GM18511 (cell line): Measurements from ENCODE around the gene WT1.
A peak's percentile ranks its signal among the peaks of the same experiment; 100 is the strongest.

Experiments used
- ATAC-seq: cut with Tn5 transposase; IDR thresholded peaks from one replicate; pipeline ENCODE4 v1.9.1; 2021; ENCODE audit warnings: mild to moderate bottlenecking, moderate library complexity; ENCODE audit not compliant: unreplicated experiment

Gene WT1

DNA sequence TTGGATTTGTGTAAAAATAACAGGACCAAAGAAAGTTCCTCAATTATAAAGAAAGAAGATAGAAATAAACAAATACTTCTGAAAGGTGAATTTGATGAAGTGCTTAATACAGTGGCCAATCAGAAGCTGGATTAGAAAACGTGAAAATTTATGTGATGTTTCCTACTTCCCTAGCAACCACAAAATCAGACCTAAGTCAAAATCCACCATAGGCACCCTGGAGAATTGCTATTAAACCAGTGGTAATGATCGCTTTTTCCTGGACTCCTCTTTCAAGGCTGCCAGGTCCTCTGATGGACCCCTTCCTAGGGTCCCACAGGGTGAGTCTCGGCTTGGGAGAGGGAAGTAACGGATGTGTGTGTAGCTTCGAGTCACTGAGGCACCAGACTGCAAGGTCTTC lies 9.6 kb downstream of the WT1 start:
- no peak for ATAC-seq

DNA sequence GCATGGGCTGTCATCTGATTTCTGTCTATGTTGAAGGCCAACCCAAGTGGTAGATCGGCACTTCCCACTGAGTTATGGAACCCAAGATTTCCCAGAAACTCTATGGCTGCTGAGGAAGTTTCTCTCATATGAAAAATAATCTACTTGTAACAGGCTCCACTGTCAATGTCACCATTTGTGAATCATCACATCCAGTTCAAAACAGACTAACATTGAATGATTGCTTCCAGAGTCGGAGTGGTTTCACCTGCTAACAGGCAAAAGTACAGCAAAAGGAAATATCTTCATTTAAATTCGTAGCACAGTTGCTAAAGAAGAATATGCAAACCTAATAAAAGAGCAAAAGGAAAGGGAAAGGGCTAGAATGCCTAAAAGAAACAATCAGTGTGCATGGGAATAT lies 12.8 kb downstream of the WT1 start:
- ATAC-seq = no peak

DNA sequence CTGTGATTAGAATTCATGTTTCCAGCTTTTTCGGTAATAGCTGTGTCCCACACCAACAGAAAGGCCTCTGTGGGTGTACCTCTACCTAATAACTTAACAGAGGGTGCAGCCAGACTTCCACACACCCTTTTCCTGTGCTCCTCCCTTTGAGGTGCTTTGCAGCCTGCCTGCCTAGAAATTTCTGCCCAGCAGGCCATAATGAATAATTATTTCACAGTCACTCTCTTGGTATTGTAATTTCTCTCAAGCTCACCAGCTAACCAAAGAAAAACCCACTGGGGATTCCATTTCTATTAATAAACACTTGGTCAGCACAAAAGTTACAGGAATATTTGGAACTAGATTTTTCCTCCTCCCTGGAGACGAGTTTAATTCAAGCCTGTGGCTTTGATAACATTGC lies 13.3 kb downstream of the WT1 start:
- ATAC-seq = no peak

DNA sequence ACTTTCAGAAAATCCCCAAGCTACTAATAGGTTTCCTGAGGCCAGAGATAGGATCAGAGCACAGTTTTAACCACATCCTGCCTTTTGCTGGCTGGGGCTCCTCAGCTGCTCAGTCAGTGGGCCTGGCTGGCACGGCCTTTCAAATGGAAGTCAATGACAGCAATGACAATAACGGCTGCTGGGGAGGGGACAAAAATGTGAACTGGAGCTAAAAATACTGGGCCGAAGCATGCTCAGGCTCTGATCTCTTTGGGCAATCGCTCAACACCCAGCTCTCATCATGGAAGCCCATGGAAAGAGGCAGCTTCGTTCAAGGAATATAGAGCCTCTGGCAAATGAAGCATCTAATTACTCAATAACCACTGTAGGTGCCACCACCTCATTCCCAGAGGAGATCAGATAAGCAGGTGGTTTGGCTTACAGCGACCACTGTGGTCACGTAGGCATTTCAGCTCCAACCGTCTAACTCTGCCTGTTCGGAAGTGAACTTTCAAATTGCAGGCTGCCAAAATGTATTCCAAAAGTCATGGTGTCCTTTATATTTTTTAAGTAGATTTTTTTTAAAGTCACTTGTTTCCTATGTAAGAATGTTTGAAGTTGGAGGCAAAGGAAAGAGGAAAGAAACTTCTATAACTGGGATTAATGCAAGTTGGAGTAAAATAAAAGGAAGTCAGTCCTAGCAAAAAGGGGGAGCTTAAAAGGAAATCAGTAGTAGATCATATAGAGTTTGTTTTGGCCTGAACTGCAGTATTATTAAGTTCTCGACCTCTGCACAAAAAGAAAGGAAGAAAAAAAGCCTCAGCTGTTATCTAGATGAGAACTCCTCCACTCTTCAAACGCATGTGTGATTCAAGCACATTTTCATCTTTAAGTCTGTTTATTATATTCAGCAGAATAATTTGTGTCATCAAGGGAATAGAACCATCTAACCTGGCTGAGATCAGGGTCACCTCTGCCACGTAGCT lies 14.1 kb downstream of the WT1 start:
- ATAC-seq = peak; percentile 91

DNA sequence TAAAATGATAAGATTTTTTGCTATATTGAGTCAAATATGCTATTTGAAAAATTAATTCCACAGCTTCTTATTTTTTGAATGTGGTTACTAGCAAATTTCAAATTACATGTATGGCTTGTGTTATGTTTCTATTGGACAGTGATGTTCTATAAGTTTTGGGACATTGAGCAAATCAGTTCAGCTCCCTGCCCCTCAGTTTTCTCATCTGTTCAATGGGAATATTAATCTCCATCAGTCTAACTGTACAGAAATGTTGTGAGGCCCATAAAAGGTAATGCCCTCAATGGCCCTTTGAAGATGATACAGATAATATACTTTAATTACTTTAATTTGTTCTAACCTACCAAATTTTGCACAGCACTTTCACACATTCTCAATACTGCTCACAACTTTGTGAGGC lies 15.2 kb downstream of the WT1 start:
- ATAC-seq = no peak

DNA sequence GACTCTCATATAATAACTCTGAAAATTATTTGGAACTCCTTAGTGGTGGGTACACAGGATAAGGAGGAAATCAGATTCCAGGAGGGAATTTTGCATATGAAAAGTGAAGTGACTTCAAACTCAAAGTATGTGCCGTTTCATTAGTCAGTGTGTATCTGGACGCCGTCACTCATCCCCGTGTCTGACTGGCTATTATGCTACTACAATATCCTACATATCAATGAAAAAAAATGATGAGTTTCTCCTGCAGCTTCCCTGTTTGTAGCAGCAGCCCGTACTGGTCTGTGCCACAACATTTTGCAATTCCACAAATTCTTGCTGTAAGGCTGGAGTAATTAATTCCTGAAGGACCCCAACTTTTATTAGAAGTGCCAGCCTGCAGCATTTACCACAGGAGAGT lies 16.5 kb downstream of the WT1 start:
- no peak for ATAC-seq

DNA sequence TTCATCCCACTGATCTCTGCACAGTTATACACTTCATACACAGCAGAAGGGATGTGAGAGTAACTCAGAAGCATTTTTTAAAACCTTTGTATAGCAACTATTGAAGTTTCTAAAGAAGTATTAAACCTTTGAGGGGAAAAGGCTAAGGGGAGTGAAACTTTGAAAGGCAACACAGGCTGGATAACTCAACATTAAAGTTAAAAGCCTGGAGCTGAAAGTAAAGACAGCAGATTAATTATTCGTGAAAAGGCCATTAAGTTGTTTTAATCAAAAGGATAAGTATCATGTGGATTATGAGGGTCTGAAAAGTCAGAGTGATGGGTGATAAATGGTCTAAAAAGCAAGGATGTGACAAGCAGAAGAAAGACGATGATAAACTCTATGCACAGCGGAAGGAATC lies 17.5 kb downstream of the WT1 start:
- ATAC-seq = no peak

DNA sequence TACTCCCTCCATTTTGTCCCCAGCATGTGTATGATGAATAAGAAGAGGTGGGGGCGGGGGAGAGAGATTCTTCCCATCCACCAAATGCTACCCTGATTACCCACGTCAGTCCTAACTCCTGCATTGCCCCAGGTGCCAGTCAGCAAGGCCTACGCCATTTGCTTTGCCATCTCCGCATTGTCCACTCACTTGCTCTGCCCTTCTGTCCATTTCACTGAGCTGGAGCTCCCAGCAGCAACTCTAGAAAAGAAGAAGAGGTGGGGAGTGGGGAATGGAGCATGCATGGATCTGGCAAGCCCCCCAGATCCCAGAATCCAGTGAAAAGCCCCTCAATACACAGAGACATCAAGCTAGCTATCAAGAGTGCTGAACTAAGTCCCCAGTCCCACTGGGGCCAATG lies 19.0 kb downstream of the WT1 start:
- ATAC-seq = no peak

DNA sequence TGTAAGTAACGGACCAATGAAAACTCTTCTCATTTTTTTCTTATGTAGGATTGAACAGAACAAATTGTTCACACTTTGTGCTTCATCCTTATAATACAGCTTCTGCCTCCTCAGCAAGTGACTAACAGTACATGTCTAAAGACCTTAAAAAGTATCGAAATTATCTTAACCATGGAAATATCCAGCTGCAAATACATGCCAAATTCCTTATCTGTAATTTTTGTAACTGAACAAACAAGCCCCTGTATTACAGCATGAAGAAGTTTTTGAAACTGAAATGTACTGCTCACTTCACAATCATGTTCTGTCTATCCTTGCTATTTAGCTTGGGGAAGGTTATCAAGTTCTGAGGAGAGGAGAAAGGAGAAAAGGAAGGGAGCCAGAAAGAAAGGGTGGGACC lies 20.4 kb downstream of the WT1 start:
- no peak for ATAC-seq

DNA sequence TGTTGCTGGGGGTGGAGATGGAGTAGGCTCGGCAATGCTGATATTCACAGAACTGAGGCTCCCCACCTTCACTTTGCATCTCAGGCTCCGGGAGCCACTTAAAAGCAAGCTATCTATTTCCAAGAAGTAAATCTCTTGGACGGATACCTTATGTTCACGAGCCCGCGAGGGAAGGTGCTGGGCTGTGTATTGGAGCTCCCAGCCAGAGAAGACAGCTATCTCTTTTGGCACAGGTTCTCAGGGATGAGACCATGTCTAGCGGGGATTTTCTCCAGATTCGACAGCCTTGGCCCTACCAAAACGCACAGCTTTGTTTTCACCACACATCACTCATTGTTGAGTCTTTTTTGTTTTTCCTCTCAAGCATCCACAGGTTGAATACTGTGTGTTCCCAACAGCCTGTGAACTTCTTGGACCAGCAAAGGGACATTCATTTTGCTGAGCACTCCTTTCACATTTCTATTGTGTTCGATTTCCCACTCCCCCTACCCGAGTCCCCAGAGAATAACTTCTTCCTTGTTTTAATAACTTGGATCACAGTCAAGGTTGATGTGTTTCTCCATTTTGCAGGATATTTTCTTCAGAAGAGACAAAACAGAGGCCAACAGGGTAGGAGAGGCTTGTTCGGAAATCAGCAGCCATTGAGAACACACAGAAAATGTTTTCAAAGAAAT lies 23.3 kb downstream of the WT1 start:
- no peak for ATAC-seq

DNA sequence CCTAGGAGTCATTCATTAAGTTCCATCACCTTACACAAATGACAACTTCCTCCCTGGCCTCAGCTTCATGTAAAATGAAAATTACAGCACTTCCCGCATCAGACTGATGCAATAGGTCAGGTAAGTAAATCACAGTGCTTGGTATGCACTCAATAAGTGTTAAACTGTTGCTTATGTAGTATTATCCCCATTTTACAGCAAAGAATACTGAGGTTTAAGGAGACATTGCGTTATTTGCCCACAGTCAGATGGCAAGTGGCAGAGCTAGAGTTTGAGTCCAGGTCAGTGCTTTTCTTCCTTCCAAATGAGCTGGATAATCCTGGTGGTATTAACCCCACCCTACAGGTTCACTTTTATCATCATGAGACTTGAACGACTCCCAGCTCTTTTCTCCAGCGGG lies 29.7 kb downstream of the WT1 start:
- no peak for ATAC-seq

DNA sequence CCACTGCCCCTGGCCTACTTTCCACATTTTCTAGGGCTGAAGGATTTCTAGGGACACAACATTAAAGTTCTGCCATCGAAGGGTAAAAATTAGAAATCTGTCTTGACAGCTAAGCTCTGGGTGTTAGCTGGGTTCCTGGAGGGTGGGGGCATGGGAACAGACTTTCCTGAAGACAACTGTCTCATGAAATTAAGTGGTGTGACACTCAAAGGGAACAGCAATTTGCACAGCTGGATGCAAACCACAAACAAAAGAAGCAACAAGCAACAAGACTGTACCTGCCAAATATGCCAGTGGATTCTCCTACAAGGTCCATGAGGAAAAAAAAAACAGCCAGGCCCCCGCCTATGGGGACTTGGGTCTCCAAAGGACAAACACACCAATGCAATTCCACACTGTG lies 32.5 kb downstream of the WT1 start:
- ATAC-seq = no peak

DNA sequence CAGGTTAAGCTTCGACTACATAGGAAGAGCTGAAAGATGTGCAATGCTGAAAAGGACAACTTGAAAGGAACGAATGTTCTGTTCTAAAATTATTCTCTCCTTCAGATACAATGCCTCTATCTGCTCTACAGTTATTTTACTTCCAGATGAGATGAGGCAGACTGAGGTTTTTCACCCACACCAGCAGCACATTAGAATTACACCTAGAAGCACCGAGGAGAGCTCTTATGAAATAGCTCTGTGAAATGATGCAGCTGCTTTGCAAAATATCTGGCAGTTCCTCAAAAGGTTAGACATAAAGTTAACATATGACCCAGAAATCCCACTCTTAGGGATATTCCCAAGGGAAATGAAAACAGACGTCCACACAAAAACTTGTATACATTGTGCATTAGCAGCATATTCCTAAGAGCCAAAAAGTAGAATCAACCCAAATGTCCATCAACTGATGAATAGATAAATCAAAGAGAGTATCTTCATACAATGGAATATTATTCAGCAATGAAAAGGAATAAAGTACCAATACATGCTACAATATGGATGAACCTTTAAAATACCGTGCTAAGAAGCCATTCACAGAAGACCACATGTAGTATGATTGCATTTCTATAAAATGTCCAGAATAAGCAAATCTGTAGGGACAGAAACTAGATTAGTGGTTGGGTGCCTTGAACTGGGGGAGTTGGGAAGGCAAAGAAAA lies 34.5 kb downstream of the WT1 start:
- no peak for ATAC-seq

DNA sequence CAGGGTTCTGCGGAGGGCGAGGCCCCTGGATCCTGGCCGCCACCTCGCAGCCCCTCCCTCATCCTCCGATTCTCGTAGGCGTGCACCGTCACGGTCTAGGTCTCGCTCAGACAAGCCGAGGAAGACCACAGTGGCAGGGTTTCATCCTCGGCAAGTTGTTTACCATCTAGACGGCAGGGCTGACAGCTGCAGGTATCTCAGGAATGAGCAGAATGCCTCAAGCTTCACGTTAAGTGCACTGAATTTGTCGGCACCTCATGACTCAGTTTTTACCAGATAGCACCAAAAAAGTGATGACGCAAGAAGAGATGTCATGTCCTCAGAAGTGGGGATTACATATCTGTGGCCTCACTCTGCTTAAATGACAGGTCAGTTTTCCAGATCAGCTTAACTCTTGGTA lies 35.1 kb downstream of the WT1 start:
- ATAC-seq = no peak

DNA sequence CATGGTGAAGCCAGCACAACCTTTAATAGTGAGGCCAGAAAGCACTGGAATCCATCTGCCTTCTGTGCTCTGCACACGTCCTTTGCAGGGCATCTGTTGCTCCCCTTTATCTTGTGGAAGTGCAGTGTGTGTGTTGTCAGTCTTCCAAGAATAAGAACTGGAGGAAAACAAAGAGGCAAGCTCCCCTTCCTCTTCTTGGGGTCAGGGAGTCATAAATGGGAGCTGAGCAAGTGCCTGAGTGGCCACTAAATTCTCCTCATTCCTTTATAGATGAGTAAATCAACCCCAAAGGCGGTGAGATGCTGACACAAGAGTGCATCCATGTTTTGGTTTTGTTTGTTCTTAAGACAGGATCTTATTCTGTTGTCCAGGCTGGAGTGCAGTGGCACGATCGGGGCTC lies 38.3 kb downstream of the WT1 start:
- ATAC-seq = no peak

DNA sequence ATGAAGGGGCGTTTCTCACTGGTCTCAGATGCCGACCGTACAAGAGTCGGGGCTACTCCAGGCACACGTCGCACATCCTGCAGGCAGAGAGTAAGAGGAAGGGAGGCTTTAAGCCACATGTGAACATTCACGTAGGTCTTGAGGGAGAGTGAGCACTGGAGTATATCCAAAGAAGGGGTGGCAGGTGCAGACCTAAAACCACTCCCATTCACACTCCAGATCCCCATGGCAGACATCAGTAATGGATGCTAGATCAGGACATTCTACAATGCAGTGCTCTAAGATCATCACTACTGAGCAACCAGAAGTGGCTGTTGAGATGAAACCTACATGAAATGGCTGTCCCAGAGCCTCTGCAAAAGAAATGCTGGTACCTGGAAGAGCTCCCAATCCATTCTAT lies 39.0 kb downstream of the WT1 start:
- peak; percentile 84 for ATAC-seq

DNA sequence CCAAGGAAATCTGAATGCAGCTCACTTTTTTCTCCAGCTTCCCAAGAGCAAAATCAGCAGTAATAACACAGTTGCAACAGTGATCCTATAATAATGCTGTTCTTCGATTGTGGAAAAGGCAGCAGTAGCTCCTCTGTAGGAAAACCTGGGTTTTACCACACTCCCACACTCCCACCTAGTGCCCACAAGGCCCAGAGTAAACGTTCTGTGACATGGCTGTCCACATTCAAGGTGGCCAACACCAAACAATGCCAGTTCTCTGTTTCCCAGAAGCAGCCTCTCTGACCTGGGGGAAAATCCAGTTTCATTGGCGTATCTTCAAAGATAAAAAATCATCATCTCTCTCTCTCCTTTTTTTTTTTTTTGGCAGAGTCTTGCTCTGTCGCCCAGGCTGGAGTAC lies 40.2 kb downstream of the WT1 start:
- no peak for ATAC-seq

DNA sequence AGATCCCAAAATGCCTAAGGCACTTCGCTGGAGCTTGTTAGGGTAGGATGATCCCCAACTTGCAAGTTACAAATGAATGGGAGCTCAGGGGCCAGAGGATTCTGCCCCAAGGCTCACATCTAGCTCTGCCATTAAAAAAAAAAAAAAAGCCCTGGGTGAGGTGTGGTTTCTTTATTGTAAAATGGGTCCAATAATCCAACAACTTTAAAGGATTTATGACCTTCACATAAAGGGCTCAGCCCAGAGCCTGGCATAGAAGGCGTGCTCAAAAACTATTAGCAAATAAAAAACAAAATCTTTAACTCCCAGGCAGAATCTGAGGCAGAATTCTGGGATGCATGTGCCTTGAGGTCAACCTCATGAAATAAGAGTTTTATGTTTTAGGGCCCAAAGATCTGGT lies 42.5 kb downstream of the WT1 start:
- ATAC-seq = no peak

DNA sequence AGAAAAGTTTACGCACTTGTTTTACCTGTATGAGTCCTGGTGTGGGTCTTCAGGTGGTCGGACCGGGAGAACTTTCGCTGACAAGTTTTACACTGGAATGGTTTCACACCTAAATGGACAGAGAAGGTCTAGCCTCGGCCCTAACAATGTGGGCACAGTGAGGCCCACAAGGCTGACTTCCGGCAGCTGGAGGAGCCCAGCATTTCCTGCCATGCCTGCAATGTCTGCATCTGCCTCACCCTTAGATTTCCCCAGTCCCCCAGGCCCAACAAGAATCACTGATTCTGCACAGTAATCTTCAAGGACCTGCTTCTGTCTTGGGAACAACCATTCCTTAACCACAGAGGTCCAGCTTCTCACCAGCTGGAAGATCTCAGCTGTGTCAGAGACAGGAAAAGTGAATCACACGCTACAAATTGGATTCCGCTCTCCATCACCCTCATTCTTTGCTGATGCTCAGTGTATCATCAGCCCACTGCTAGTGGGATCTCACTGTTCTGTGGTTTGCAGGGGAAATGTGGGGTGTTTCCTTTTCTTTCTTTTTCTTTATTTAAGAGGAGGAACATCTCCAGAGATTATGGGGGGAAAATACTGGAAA lies 43.3 kb downstream of the WT1 start:
- peak; percentile 34 for ATAC-seq

DNA sequence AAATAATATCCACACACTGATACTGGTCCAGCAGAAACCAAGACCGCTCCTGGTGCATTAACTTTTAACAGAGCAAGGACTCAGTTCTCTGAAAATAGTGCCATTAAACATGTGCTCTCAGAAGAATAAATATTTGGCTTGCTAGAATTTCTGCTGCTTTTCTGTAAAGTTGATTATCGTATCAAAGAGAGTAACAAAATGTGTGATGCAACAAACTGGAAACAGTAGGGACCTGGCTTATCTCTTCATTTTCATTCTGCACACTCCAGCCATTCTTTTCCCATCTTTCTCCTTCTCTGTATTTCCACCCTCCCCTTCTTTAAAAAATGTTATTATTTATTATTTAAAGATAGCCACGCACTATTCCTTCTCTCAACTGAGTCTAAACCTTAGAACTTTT lies 43.9 kb downstream of the WT1 start:
- no peak for ATAC-seq

DNA sequence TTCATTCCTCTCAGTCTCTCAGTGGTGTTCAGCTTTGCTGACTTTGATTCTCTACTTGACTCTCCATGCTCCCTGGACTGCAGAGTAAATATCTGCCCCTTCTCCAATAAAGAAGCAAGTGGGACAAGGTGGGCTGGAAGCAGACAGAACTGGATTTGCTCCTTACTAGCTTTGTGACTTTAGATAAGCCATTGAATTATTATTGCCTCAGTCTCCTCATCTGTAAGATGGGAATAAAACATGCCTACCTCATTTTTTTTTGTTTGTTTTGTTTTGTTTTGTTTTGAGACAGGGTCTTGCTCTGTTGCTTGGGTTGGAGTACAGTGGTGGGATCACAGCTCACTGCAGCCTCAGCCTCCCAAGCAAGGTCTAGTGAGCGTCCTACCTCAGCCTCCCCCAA lies 44.6 kb downstream of the WT1 start:
- no peak for ATAC-seq
